Activated CD4-positive, CD25-positive, alpha-beta regulatory T cell treated with anti-CD3 and anti-CD28 coated beads, Interleukin-2, amount 50 U/mL, for 24 hours (primary cell): ENCODE measurements around the gene HMX1.

Experiments used
- ATAC-seq, 2 donors: fragments of 150-1000 bp; cut with Tn5 transposase; one replicate each; pipeline ENCODE4 v1.10.0; 2021; ENCODE audit warnings: mild to moderate bottlenecking in 1 of 2, moderate library complexity in 1 of 2

The HMX1 gene

DNA sequence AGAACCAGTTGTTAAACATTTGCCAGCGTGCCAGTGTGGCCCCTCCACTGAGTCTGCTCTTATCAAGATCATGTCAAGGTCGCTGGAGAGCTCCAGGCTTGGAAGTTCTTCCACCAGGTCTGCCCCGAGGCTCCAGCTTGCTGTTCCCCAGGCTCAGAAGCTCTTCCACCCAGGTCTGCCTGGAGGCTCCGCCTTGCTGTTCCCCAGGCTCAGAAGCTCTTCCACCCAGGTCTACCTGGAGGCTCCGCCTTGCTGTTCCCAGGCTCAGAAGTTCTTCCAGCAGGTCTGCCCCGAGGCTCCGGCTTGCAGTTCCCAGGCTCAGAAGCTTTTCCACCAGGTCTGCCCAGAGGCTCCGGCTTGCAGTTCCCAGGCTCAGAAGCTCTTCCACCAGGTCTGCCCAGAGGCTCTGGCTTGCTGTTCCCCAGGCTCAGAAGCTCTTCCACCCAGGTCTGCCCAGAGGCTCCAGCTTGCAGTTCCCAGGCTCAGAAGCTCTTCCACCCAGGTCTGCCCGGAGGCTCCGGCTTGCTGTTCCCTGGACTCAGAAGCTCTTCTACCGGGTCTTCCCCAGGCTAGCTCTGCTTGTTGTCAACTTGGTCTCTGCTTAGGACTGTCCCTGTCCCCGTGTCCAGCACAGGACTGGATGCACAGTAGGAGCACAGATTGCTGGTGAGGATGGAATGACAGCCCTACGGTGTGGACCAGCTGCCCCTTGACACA, 54.4 kb downstream of the HMX1 start:
- no peak for ATAC-seq
